Measurements from ENCODE around the gene MAP1B.

The MAP1B gene

DNA sequence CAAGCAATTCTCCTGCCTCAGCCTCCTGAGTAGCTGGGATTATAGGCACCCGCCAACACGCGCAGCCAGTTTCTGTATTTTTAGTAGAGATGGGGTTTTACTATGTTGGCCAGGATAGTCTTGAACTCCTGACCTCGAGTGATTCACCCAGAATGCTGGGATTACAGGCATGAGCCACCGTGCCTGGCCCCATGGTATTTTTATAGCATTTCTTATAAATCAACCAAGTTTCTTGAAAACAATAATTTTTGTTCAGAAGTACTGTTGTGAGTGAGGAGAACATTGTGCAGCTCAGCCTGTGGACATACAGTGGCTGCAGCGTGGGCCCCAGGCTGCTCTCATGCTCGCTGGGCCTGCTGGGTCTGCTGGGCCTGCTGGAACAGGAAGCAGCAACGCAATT, 45.3 kb downstream of the MAP1B start:
- DNase-seq (ENCODE audit: low spot score) = no peak
- TF ChIP-seq CTCF (IDR thresholded peaks at IDR 0.05; ENCODE audit: extremely low read depth, missing control alignments) = no peak

- no peak for TF ChIP-seq CTCF (IDR thresholded peaks at IDR 0.05; ENCODE audit: extremely low read depth, missing control alignments)
- DNase-seq (ENCODE audit: low spot score) = no peak
Measured at GRCh38 chr5:72153551-72153950, 46.3 kb downstream of the MAP1B start.

DNA sequence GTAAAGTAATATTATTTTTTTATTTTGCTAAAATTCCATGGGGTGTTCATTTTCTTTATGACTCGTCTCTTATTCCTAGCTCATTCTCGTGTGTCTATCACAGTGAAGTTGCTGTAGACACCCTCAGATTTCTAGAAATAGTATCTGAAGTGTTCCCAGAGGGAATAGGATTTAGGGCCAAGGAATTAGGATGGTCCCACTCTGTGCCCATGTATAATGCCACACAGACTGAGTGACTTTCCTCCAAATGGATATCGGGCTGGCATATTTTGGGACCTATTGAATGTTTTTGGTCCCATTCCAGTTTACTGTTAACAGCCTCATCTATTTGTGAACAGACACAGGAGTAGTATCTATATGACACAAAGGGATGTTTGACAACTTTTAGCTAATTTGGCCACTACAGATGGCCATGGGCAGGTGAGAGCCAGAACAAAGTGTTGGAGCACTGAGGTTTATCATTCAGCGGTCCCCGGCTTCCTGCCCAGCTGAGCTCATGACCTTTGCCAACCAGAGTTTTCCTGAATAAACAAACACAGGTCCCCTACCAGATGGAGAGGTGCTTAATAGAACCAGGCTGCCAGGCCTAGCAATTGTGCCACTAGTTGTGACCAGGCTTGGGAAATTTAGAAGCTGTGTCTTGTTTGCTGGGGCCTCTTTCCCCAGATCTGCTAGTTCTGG, 46.9 kb downstream of the MAP1B start:
- no peak for DNase-seq (ENCODE audit: low spot score)
- no peak for TF ChIP-seq CTCF (IDR thresholded peaks at IDR 0.05; ENCODE audit: extremely low read depth, missing control alignments)

DNA sequence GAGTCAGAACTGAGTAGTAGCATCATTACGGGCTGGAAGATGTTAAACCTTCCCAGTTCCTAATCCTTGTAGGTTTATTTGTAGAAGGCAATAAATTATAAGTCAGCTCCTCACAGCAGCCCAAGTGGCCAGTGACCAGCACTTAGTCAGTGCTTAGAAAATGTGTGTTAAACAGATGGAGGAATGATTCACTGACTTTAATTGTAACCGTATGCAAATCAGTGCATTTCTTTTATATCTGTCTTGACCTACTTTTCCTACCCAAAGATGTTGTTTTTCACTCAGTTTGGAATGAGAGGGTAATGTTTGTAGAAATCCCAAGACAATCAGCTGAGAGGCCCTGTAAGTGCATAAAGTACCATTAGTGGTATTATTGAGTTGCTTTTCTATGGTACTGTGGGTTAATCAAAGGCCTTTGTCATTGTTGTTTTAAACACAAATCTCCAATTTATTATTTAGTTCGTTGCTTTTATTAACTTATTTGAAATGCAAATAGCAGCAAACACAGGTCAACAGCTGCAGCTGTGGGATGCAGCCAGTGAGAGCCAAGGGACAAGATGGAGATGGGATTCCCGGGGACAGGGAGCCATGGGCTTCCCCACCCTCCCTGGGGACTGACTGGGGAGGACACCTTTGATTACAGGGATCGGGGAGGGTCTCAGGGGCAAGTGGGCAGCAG, 49.8 kb downstream of the MAP1B start:
- DNase-seq (ENCODE audit: low spot score) = no peak
- no peak for TF ChIP-seq CTCF (IDR thresholded peaks at IDR 0.05; ENCODE audit: extremely low read depth, missing control alignments)

DNA sequence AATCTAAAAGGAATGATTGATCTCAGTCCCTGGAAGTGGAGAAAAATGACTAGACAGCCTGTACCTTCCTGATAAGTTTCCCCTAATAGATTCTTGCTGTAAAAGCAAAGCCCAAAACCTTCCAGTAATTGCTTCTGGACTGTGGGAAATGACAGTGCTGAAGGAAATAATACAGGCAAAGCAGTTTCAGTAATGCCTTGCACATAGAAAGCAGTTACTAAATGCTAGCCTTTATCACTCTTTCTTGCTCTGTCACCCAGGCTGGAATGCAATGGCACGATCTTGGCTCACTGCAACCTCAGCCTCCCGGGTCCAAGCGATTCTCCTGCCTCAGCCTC, 50.3 kb downstream of the MAP1B start:
- no peak for DNase-seq (ENCODE audit: low spot score)
- TF ChIP-seq CTCF (IDR thresholded peaks at IDR 0.05; ENCODE audit: extremely low read depth, missing control alignments) = no peak

GRCh38 chr5:72159501-72159911, 52.2 kb downstream of the MAP1B start:
- DNase-seq (ENCODE audit: low spot score) = no peak
- TF ChIP-seq CTCF (IDR thresholded peaks at IDR 0.05; ENCODE audit: extremely low read depth, missing control alignments) = no peak

DNA sequence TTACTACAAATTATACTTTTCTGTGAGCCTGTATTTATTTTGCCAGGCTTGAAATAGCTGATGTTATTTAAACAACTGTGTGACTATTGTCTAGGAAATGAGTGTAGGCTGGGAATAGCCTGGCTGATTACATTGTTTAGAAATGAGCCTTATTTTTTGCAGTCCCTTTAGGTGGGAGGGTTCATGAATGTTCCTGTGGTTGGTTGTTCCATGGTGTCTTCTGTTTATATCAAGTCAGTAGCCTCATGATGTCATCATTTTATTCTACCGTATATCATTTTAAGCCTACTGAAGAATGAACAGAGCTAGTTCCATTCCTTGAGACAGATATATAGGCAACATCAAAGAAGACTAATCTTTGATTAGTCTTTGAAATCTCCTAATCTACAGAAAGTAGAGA, 53.1 kb downstream of the MAP1B start:
- no peak for DNase-seq (ENCODE audit: low spot score)
- TF ChIP-seq CTCF (IDR thresholded peaks at IDR 0.05; ENCODE audit: extremely low read depth, missing control alignments) = no peak

Measured in GM20000 (cell line).